ENCODE data around the gene FHDC1. TPM values are rescaled to one million over a fixed set of nuclear protein-coding genes. Genes with fewer than 3 reads are reported as not detected.

FHDC1 gene
- total RNA-seq, 1 donor from 2014 or later: 0.05 TPM

DNA sequence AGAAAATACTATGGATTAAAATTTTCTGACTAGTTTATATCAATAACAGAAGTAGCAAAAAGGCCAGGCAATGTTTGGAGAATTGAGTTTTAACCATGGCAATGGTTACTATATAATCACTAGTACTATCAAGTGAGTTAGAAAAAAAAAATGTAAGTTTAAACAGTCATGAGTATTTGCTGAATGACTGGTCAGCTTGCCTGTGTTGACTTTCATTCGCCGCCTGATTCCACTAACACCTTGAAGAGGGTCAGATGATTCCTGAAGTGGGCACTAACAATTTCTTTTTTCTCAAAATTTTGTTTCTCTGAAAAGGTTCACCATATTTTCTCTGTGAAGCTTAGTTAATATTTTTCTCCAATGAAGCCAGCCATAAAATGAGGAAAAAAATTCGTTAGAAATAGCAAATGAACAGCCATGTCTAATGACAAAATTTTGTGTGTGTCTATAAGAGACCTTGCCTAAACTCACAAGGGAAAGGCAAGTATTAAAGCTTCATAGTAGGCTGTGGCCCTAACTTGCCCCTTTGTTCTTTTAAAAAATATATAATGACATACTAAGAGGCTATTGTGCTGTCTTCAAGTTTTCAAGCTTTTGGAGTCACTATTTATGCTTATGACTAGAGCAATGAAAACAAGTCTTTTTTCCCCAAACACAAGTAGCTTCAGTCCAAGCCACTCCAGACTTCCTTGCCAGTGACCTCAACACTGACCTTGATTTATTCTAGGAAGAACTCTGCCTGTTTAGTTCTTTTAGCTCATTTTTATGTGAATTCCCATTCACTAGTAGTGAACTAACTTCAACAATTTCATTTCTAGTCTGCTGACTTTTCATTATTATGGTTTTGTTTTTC, 18.4 kb upstream of the FHDC1 start:
- no peak overlapping the region for H3K27ac Mint-ChIP-seq
- no peaks in the 10 kb centered on the region for H3K4me1 Mint-ChIP-seq
- peaks cover 18% of the 10 kb centered on the region for H3K9me3 Mint-ChIP-seq
- no peak overlapping the region for H3K4me3 Mint-ChIP-seq
- DNase-seq: no peak
- peaks cover 5% of the 10 kb centered on the region for H3K36me3 Mint-ChIP-seq (ENCODE audit: low read depth)
- intact Hi-C loops (cut with micrococcal nuclease): no loop called here
- H3K27me3 Mint-ChIP-seq: no peaks in the 10 kb centered on the region

DNA sequence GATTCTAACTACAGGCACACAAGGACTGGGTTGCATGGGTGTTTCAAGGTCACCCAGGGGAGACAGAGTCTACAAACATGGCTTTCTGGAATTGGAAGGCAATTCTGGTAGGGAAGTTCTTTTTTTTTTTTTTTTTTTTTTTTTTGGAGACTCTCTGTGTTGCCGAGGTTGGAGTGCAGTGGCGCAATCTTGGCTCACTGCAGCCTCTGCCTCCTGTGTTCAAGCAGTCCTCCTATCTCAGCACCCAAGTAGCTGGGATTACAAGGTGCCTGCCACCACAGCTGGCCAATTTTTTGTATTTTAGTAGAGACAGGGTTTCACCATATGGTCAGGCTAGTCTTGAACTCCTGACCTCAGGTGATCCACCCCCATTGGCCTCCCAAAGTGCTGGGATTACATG, 16.3 kb upstream of the FHDC1 start:
- intact Hi-C loops (cut with micrococcal nuclease): no loop called here
- Mint-ChIP-seq H3K27ac (no peak overlapping the region), H3K4me3 (no peak overlapping the region), H3K36me3 (ENCODE audit: low read depth) (peaks cover 5% of the 10 kb centered on the region), H3K4me1 (no peaks in the 10 kb centered on the region), H3K27me3 (no peaks in the 10 kb centered on the region), H3K9me3 (peaks cover 18% of the 10 kb centered on the region)
- no peak for DNase-seq

GRCh38 chr4:152920768-152921167, 15.4 kb upstream of the FHDC1 start:
- Mint-ChIP-seq H3K4me3 (no peak overlapping the region), H3K9me3 (peaks cover 18% of the 10 kb centered on the region), H3K27ac (no peak overlapping the region), H3K27me3 (peaks cover 3% of the 10 kb centered on the region), H3K4me1 (no peaks in the 10 kb centered on the region), H3K36me3 (ENCODE audit: low read depth) (peaks cover 5% of the 10 kb centered on the region)
- intact Hi-C loops (cut with micrococcal nuclease): no loop called here
- no peak for DNase-seq

DNA sequence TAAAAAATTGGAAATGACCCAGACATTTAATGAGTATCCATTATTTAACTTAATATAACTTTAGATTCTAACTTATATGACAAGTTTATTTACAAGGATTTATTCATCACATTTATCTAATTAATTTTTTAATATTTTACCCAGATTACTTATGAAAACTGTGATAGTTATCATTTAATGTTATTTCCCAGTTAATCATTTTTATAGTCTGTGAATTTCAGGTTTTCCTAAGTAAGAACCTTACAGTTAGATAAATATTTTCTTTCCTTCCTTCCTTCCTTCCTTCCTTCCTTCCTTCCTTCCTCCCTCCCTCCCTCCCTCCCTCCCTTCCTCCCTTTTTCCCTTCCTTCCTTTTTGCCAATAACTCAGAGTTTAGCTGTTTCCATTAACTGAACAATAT, 14.8 kb upstream of the FHDC1 start:
- Mint-ChIP-seq H3K9me3 (peaks cover 18% of the 10 kb centered on the region), H3K4me3 (no peak overlapping the region), H3K27ac (no peak overlapping the region), H3K4me1 (no peaks in the 10 kb centered on the region), H3K27me3 (peaks cover 5% of the 10 kb centered on the region), H3K36me3 (ENCODE audit: low read depth) (peaks cover 5% of the 10 kb centered on the region)
- DNase-seq: no peak
- intact Hi-C loops (cut with micrococcal nuclease): no loop called here

- peaks cover 3% of the 10 kb centered on the region for H3K36me3 Mint-ChIP-seq (ENCODE audit: low read depth)
- intact Hi-C loops (cut with micrococcal nuclease): no loop called here
Measured at GRCh38 chr4:152925851-152926250, 10.3 kb upstream of the FHDC1 start.

GRCh38 chr4:152926959-152927358, 9.2 kb upstream of the FHDC1 start:
- intact Hi-C loops (cut with micrococcal nuclease): no loop called here
- Mint-ChIP-seq H3K4me1 (no peaks in the 10 kb centered on the region), H3K27me3 (peaks cover 24% of the 10 kb centered on the region), H3K9me3 (peaks cover 1% of the 10 kb centered on the region), H3K36me3 (ENCODE audit: low read depth) (no peaks in the 10 kb centered on the region), H3K4me3 (no peak overlapping the region), H3K27ac (no peak overlapping the region)
- DNase-seq: no peak

More at GRCh38 chr4:152925851-152926250, 10.3 kb upstream of the FHDC1 start:
- Mint-ChIP-seq H3K4me1 (no peaks in the 10 kb centered on the region), H3K27ac (no peak overlapping the region), H3K27me3 (peaks cover 17% of the 10 kb centered on the region), H3K4me3 (no peak overlapping the region), H3K9me3 (peaks cover 6% of the 10 kb centered on the region)
- DNase-seq: no peak

DNA sequence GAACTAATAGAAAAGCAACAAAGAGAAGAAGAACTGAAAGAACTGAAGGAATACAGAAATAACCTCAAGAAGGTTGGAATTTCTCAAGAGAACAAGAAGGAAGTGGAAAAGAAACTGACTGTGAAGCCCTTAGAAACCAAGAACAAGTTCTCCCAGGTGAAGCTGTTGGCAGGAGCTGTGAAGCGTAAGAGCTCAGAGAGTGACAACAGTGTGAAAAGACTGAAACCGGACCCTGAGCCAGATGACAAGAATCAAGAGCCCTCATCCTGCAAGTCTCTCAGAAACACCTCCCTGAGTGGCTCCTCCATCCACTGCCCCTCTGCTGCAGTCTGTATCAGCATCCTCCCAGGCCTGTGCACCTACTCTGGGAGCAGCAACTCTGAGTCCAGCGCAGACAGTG, 8.4 kb upstream of the FHDC1 start:
- no peak overlapping the region for H3K27ac Mint-ChIP-seq
- intact Hi-C loops (cut with micrococcal nuclease): no loop called here

DNA sequence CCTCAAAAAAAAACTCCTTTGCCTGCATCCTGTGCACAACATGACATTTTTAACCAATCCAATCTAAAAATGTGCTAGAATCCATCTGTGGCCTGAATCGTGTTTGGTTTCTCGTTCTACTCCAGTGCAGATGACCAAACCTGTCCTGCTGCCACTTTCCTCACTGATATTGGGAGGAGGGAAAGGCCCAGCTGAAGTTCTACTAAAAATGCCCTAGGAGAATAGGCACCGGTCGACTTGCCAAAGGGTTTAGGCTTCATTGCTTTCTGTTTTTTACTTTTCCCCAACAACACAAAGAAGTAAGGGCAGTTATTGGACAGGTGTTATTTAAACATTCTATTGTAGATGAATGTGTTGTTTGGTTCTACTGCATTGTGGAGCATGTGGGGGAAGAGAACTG, 7.8 kb upstream of the FHDC1 start:
- Mint-ChIP-seq H3K27ac (no peak overlapping the region), H3K4me1 (no peaks in the 10 kb centered on the region), H3K36me3 (ENCODE audit: low read depth) (no peaks in the 10 kb centered on the region), H3K27me3 (peaks cover 32% of the 10 kb centered on the region), H3K4me3 (no peak overlapping the region), H3K9me3 (no peaks in the 10 kb centered on the region)
- intact Hi-C loops (cut with micrococcal nuclease): no loop called here
- DNase-seq: no peak

More for the DNA sequence above, 8.4 kb upstream of the FHDC1 start:
- H3K9me3 Mint-ChIP-seq: no peaks in the 10 kb centered on the region
- no peak overlapping the region for H3K4me3 Mint-ChIP-seq
- H3K27me3 Mint-ChIP-seq: peaks cover 26% of the 10 kb centered on the region
- no peak for DNase-seq
- no peaks in the 10 kb centered on the region for H3K36me3 Mint-ChIP-seq (ENCODE audit: low read depth)
- H3K4me1 Mint-ChIP-seq: no peaks in the 10 kb centered on the region

GRCh38 chr4:152929888-152930287, 6.2 kb upstream of the FHDC1 start:
- Mint-ChIP-seq H3K4me3 (no peak overlapping the region), H3K27me3 (peaks cover 47% of the 10 kb centered on the region), H3K4me1 (no peaks in the 10 kb centered on the region), H3K36me3 (ENCODE audit: low read depth) (no peaks in the 10 kb centered on the region), H3K27ac (no peak overlapping the region), H3K9me3 (no peaks in the 10 kb centered on the region)
- intact Hi-C loops (cut with micrococcal nuclease): no loop called here
- no peak for DNase-seq

DNA sequence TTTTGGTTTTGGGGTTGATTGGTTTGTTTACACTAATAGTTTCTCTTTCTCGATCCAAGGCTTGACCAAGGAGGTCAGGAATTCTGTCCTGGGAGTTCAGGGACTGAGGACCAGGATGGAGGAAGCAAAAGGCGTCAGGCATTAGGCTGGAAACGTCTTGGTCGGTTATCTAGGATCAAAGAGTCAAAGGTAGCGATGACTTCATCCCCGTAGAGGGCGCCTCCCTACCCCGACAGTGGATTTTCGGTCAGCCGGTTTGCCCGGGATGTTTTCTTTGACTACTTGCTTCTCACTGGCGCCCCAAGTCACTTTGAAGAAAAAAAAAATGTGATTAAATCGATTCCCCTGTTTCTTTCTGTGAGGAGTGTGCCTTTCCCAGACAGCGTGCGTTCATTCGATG, 980 bp upstream of the FHDC1 start:
- Mint-ChIP-seq H3K9me3 (no peaks in the 10 kb centered on the region), H3K4me1 (peaks cover 14% of the 10 kb centered on the region), H3K36me3 (ENCODE audit: low read depth) (peaks cover 1% of the 10 kb centered on the region), H3K27ac (peak overlapping the region; percentile 4), H3K27me3 (peaks cover 64% of the 10 kb centered on the region), H3K4me3 (peak overlapping the region; percentile 66)
- intact Hi-C loops (cut with micrococcal nuclease): loop anchor here (5.0 kb wide), 1 partner anchor 158 kb away; the partner anchor contains the start of genes ARFIP1 and TIGD4
- DNase-seq: peak; percentile 72

DNA sequence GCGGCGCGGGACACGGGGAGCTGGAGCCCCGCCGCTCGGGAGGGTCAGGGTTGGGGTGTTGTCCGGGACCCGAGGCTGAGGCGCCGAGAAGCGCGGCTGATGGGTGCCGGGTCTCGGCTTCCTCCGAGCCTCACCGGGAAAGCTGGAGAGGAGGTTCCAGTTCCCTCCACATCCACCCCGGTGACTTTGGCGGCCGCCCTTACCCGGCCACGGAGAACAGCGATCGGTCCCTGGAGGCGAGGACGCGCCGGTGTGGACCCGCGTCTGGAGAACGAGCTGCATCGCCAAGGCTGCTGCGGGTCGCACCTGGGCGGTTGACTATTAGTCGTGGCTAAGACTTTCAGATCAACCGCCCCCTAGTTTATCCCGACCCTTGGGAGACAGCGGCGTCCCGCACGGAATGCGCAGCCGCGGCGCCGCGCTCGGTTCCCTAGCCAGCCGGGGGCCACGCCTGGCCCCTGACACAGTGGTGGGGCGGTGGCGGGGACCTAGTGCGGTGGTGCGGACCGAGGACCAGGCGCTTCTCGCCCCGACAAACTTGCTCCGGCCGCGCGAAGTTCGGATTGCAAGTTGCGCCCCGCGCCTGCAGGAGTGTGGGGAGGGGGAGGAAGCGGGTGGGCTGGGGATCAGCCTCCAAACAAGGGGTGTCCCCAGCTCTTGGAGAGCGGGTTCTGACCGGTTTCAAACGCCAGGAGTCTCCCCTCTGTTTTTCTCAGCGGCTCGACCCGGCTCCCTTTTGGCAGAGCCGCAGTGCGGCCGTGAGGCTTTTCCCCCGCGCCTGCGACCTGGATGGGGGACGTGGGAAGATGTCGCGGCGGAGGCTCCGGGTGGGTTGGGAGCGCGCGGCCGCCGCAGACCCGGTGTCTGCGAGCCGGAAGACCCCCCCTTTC, 568 bp downstream of the FHDC1 start:
- intact Hi-C loops (cut with micrococcal nuclease): loop anchor here (5.0 kb wide), 1 partner anchor 159 kb away; the partner anchor contains the start of genes ARFIP1 and TIGD4
- Mint-ChIP-seq H3K27me3 (peaks cover 63% of the 10 kb centered on the region), H3K4me1 (peaks cover 14% of the 10 kb centered on the region), H3K27ac (no peak overlapping the region), H3K36me3 (ENCODE audit: low read depth) (peaks cover 1% of the 10 kb centered on the region), H3K4me3 (peak overlapping the region; percentile 62), H3K9me3 (no peaks in the 10 kb centered on the region)
- peak; percentile 73 for DNase-seq

DNA sequence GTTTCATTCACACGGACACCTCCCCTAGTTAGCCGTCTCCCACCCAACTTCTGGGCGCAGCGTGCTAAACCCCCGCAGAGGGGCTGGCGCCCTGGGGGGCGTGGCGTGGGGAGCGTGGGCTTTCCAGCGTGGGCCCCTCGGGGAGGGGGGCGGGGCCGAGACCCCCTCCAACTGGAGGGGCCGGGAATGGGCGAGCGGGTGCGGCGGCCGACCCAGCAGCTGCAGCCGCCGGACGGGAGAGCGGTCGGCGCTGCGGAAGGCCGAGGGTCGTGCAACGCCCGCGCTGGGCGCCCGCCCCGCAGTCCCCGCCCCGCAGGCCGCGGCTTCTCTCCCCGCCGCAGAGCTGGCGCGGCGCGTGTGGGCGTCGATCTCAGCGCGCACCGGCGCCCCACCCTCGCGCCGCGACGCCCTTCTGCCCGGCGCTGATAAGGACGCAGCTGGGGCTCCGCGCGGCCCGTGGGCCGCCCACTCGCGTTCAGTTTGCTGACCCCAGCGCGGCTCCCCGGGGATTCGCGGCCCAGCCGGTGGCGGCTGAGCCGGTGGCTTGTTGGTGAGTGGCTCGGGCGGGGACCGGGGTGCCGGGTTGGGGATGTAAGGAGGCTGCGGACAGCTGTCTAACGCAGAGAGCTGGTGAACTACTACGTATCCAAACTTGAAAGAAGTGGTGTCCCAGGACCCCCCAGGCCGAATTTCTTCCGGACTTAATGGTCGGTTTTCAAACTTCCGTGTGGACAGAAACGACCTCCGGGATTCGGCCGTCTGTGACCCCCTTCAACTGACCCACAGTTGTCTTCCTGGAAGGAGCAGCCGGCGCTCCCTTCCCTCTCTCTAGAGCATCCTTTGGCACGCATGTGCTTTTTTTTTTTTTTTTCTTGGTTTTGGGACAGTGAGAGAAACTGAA, 1.5 kb downstream of the FHDC1 start:
- peak; percentile 67 for DNase-seq
- H3K4me3 Mint-ChIP-seq: peak overlapping the region; percentile 74
- H3K27ac Mint-ChIP-seq: no peak overlapping the region
- intact Hi-C loops (cut with micrococcal nuclease): loop anchor here (5.0 kb wide), 1 partner anchor 160 kb away; the partner anchor contains the start of genes ARFIP1 and TIGD4
- peaks cover 1% of the 10 kb centered on the region for H3K36me3 Mint-ChIP-seq (ENCODE audit: low read depth)
- peaks cover 69% of the 10 kb centered on the region for H3K27me3 Mint-ChIP-seq
- peaks cover 14% of the 10 kb centered on the region for H3K4me1 Mint-ChIP-seq
- no peaks in the 10 kb centered on the region for H3K9me3 Mint-ChIP-seq

All from activated CD4-positive, alpha-beta T cell treated with anti-CD3 and anti-CD28 coated beads, Interleukin-2, amount 10 ng/mL, durations not matched to agents 24 days and 14 days (primary cell).